Amniotic stem cell (primary cell): ENCODE results near the gene MPP4.

Experiments used
- DNase-seq: peaks from one replicate; lab custom pipeline; 2025; lab: John Stamatoyannopoulos, UW

Gene MPP4

GRCh38 chr2:201698588-201699226 is at the start of gene MPP4:
MPP4 (minus strand) TSS chr2:201698644; CDS start chr2:201693954, 4,690 bp downstream.
- DNase-seq: no peak

DNA sequence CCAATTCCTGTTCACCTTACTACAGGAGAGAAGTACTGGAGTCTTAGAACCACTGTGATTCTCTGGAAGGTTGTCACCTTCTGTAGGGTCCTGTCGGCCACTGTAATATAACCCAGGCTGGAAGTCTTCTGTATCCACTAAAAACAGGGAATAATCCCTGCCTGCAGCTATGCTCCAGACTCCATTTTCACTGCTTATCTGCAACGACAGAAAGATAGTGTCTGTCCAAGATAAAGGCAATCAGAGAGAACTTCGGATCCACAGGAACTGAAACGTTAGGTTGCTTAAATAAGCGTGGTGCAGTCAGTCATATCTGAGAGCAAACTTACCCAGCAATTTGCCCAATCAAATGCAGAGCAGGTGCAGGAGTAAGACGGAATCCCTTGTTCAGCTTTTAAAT is 48.1 kb upstream of the MPP4 start:
- no peak for DNase-seq

GRCh38 chr2:201735486-201735885 is 37.0 kb upstream of the MPP4 start:
- no peak for DNase-seq

- DNase-seq: no peak
These were observed 35.7 kb upstream of the MPP4 start for GRCh38 chr2:201734111-201734510.

DNA sequence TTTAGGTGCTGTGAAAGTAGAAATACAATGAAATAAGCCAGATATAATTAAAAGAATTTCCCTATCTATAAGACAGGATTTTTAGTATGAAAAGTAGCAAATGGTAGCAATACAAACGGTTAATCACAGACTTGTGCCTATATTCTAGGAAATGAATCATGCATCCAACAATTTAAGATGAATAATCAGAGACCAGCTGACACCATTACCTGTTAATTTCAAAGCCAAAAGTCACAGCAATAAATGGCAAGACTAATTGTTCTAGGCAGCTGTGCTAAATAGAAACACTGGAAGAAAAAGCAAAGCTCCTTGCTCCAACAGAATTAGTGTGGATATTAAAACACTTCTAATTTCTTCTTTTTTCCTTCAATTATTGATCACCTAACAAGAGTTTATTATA is 35.1 kb upstream of the MPP4 start:
- no peak for DNase-seq

GRCh38 chr2:201730651-201731285 is 32.3 kb upstream of the MPP4 start:
- DNase-seq: no peak

- DNase-seq: no peak
These were observed 17.0 kb upstream of the MPP4 start for GRCh38 chr2:201715459-201715858.

GRCh38 chr2:201712726-201713125 is 14.3 kb upstream of the MPP4 start:
- no peak for DNase-seq

GRCh38 chr2:201709747-201710146 is 11.3 kb upstream of the MPP4 start:
- DNase-seq: no peak

DNA sequence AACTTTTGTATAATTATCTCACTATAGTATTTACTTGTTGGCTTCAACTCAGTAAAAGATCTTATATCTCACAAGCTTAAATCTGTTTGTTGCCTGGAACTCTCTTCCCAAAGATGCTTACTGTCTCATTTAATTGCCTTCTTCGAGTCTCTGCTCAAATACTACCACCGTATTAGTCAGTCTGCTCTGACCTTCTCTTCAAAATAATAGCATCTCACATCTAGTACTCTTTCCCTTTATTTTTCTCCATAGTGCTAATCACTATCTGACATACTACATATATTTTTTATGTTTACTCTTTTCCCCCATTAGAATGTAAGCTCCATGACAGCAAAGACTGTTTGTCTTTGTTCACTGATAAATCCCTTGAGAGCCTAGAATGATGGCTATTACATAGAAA is 10.6 kb upstream of the MPP4 start:
- DNase-seq: no peak

DNA sequence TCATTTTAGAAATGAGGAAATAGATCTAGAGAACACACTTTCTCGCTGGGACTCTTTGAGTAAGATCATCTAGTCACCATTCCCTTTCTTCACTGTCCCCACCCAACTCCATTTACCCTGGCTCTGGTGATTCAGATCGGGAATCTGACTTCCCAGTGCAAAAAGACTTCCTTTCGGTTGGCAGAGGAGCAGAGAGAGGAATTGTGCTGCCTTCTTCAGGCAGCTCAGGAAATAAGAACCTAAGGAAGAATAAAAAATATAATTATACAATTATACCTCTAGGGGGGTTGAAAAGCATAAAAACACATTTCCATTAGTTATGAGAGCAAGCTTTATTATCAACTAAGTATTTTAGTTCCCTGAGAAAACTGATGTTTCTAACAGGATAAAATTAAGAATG is 9.3 kb upstream of the MPP4 start:
- DNase-seq: no peak

DNA sequence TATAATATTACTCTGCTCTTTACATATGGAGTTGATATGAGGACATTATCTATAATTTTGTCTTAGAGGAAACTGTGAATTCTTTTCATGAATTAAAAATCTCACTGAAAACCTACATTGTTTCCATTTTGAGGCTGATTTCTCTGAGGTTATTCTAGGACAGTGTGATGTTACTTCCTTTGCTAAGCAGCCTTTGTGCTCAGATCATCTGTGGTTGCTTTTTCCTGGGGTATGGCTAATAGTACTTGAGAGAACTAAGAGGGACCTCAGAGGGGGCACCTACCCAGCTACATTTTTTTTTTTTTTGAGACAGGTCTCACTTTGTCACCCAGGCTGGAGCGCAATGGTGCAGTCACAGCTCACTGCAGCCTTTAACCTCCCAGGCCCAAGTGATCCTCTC is 8.7 kb upstream of the MPP4 start:
- DNase-seq: no peak

- DNase-seq: no peak
These were observed 6.1 kb upstream of the MPP4 start for GRCh38 chr2:201704536-201704935.

DNA sequence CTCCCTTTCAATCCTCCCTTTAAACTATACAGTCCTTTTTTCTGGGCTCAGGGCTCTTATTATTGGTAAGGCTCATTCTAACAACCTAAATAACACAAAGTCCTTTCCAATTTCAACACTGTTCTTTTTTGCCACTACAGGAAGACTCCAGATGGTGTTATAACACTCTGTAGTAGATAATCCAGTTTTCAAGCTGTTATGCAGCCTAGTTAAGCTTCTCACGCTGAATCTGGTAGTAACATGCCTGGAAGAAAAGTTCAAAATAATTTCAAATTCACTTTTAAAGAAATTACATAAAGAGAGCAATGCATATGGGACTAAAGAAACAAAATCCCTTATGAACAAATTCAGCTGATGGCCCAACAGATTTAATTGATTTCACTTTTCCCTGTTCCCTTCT is 3.2 kb upstream of the MPP4 start:
- DNase-seq: no peak

- DNase-seq: no peak
These were observed 972 bp upstream of the MPP4 start for GRCh38 chr2:201699416-201699815.

DNA sequence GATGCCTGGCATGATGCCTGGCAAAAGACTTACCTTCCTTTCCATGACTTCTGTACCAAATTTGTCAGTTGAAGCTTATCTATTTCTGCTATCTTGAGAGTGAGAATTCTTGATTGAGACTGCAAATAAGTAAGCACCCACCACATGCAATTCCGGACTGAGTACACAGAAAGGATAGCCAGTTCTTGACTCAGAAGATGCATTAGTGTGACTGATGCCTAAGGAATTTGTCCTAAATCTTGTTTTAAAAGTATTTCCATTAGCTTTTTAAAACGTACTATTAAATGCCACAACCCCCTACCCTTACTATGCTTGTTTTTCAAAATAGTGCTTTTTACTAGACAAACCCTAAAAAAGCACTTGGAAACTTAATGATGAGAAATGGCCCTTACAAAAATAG is 545 bp downstream of the MPP4 start:
- peak; percentile 51 for DNase-seq

- no peak for DNase-seq
These were observed 2.2 kb downstream of the MPP4 start for GRCh38 chr2:201696151-201696659.

DNA sequence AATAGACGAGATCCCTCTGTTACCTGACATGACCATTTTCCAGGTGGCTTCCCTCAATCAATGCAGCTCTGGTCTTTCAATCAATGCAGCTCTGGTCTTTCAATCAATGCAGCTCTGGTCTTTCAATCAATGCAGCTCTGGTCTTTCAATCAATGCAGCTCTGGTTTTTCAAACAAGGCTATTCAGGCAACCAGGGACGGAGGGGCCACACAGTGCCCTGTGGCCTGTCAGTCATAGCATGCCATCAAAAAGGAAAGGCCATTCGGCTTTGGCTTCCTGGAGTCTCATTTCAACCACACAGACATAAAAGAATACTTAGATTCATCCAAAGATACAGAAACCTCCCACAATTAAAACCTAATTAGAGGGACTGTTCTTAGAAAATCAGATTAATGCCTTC is 13.3 kb downstream of the MPP4 start:
- no peak for DNase-seq

DNA sequence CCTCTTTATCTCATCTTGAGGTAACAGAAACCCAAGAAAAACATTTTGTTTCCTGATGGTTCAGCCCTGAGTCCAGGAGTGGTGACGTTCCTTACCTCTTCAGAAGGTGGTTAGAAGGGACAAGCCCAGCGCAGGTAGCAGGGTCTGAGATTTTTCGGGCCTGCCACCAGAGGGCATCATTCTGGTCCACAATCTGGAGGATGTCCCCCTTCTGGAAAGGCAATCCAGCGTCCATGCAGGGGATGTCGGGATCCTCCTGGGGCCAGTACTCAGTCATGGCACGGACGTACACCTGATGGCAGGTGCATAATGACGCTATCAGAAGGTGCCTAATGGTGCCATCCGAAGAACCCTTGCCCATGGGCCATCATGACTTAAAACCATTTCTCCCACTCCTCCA is 17.7 kb downstream of the MPP4 start:
- no peak for DNase-seq

DNA sequence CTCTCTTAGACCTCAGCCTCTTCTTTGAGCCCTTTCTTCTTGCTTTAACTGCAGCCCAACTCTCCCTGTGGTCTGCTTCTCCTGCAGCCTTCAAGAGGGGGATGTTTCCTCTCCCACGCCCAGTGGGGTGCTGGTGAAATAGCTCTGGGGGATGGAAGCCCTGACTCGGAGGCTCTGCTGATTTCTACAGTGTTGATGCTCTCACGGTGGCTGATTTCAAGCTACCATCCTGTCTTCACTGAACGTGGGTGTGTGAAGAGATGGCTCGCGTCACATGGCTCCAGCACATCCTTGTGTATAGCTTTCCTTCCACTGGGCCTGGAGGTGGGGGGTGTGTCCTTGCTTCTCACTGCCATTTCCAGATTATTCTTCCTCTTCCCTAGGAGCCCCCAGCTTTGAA is 20.0 kb downstream of the MPP4 start:
- no peak for DNase-seq

GRCh38 chr2:201675454-201675853 is 23.0 kb downstream of the MPP4 start:
- no peak for DNase-seq

DNA sequence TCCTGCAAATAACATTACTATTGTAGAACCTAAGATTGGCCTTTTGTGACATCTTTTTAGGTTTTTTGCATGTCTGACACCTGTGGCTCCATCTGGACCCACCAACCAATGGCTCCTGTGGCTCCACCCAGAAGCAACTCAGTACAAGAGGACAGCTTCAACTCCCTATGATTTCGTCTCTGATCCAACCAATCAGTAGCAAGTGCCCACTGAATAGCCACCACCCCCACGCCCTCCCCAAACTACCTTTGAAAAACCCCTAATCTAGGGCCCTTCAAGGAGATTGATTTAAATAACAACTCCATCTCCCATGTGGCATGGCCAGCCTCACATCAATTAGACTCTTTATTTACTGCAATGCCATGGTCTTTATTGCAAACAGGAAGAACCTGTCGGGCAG is 23.6 kb downstream of the MPP4 start:
- DNase-seq: no peak

DNA sequence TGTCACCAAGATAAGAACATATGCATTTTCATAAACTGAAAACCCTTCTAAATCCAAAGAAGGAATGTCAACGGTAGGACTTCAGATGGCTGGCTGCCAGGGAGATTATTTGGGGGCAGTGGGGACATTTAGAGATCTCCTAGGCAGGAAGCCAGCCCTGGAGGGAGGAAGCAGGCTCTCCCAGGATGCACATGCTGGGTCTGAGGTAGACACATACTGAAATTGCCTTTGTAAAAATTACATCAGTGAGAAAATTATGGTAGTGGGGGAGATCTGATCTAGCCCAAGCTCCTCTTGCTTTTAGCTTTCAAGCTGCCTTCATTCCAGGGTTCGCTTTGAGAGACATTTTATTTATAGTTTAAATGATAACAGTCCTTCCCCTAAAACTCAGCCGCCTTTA is 24.1 kb downstream of the MPP4 start:
- DNase-seq: no peak

- no peak for DNase-seq
These were observed 24.9 kb downstream of the MPP4 start for GRCh38 chr2:201673546-201673945.
